ENCODE data around the gene FBXO15. TPM values are rescaled to one million over a fixed set of nuclear protein-coding genes. Genes with fewer than 3 reads are reported as not detected.

The FBXO15 gene
- total RNA-seq, 4 donors from 2014 or later = not detected

DNA sequence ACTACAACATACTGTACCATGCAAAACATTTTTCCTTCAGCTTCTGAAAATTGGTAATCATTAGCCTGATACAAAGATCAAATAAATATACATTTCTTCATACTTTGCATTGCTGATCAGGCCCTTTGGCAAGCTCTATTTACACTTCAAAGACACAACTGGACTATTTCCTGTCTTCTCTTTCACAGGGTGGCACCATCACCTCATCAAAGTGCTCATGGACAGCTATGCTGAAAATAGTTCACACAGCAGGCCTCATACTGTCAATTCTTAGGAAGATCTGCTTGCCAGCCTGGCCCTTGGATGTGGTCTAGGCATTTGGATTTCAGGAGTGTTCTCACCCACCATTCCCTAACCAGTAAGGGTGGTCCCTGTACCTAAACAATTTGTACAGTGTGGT lies 33.9 kb downstream of the FBXO15 start:
- Histone ChIP-seq H3K27ac (no peak overlapping the region), H3K4me3 (no peak overlapping the region), H3K4me1 (no peaks in the 10 kb centered on the region), H3K9me3 (no peaks in the 10 kb centered on the region), H3K36me3 (no peaks in the 10 kb centered on the region), H3K27me3 (no peaks in the 10 kb centered on the region)
- no peak for DNase-seq
- in situ Hi-C loops (cut with MboI; ENCODE audit: low sequenced_read_pairs in 4 of 4) (no loop called here), intact Hi-C loops (cut with DNase I; ENCODE audit: low total_unique reads) (no loop called here)
- TF ChIP-seq POLR2A (IDR thresholded peaks at IDR 0.05) = no peak
- TF ChIP-seq, protein P1, sequence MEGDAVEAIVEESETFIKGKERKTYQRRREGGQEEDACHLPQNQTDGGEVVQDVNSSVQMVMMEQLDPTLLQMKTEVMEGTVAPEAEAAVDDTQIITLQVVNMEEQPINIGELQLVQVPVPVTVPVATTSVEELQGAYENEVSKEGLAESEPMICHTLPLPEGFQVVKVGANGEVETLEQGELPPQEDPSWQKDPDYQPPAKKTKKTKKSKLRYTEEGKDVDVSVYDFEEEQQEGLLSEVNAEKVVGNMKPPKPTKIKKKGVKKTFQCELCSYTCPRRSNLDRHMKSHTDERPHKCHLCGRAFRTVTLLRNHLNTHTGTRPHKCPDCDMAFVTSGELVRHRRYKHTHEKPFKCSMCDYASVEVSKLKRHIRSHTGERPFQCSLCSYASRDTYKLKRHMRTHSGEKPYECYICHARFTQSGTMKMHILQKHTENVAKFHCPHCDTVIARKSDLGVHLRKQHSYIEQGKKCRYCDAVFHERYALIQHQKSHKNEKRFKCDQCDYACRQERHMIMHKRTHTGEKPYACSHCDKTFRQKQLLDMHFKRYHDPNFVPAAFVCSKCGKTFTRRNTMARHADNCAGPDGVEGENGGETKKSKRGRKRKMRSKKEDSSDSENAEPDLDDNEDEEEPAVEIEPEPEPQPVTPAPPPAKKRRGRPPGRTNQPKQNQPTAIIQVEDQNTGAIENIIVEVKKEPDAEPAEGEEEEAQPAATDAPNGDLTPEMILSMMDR (IDR thresholded peaks at IDR 0.05 in 4 of 5, conservative IDR thresholded peaks at IDR 0.05 in 1 of 5) = no peak
- no peak for ATAC-seq

DNA sequence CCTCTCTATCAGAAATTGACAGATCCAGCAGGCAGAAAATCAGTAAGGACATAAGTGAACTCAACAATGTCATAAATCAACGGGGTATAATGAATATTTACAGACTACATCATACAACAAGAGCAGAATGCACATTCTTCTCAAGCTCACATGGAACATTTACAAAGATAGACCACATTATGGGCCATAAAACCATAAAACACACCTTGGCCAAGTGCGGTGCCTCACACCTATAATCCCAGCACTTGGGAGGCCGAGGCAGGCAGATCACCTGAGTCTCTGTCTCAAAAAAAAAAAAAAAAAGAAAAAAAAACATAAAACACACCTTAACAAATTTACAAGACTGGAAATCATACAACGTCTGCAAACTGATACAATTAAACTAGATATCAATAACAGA lies 36.7 kb downstream of the FBXO15 start:
- Histone ChIP-seq H3K27ac (no peak overlapping the region), H3K27me3 (no peaks in the 10 kb centered on the region), H3K4me1 (no peaks in the 10 kb centered on the region), H3K4me3 (no peak overlapping the region), H3K9me3 (no peaks in the 10 kb centered on the region), H3K36me3 (no peaks in the 10 kb centered on the region)
- DNase-seq (no peak), ATAC-seq (no peak)
- intact Hi-C loops (cut with DNase I; ENCODE audit: low total_unique reads) (no loop called here), in situ Hi-C loops (cut with MboI; ENCODE audit: low sequenced_read_pairs in 4 of 4) (no loop called here)
- TF ChIP-seq, protein P1 (IDR thresholded peaks at IDR 0.05 in 4 of 5, conservative IDR thresholded peaks at IDR 0.05 in 1 of 5) = no peak
- no peak for TF ChIP-seq POLR2A (IDR thresholded peaks at IDR 0.05)

DNA sequence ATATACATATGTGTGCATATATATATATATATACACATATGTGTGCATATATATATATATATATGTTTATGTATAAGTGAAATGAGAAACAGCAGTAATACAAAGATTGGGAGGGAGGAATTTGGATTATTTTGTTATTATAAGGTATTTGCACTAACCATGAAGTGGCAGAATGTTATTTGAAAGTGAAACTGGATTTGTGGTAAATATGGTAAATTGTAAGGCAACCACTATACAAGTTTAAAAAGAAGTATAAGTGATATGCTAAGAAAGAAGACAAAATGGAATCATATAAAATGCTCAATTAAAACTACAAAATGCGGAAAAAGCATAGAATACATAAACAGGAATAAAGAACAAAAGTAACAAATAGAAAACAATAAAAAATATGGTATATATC lies 37.5 kb downstream of the FBXO15 start:
- no peak for TF ChIP-seq POLR2A (IDR thresholded peaks at IDR 0.05)
- TF ChIP-seq, protein P1 (IDR thresholded peaks at IDR 0.05 in 4 of 5, conservative IDR thresholded peaks at IDR 0.05 in 1 of 5) = no peak
- in situ Hi-C loops (cut with MboI; ENCODE audit: low sequenced_read_pairs in 4 of 4) (no loop called here), intact Hi-C loops (cut with DNase I; ENCODE audit: low total_unique reads) (no loop called here)
- Histone ChIP-seq H3K27ac (no peak overlapping the region), H3K4me1 (no peaks in the 10 kb centered on the region), H3K27me3 (no peaks in the 10 kb centered on the region), H3K9me3 (no peaks in the 10 kb centered on the region), H3K36me3 (no peaks in the 10 kb centered on the region), H3K4me3 (no peak overlapping the region)
- ATAC-seq (no peak), DNase-seq (no peak)

DNA sequence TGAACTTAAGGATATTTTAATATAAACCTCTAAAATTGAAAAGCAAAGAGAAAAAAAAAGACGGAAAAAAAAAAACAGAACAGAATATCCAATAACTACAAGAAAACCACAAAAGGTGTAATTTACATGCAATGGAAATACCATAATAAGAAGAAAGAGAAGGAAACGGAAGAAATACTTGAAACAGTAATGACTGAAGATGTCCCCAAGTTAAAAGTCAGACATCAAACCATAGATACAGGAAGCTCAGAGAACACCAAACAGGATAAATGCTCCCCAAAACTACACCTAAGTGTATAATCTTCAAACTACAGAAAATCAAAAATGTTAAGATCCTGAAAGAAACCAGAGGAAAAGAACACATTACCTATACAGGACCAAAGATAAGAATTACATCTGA lies 39.2 kb downstream of the FBXO15 start:
- TF ChIP-seq POLR2A (IDR thresholded peaks at IDR 0.05) = no peak
- TF ChIP-seq, protein P1 (IDR thresholded peaks at IDR 0.05 in 4 of 5, conservative IDR thresholded peaks at IDR 0.05 in 1 of 5) = no peak
- H3K27me3 ChIP-seq = no peaks in the 10 kb centered on the region
- DNase-seq (no peak), ATAC-seq (no peak)
- no peak overlapping the region for H3K4me3 ChIP-seq
- H3K27ac ChIP-seq = no peak overlapping the region
- H3K4me1 ChIP-seq = no peaks in the 10 kb centered on the region
- intact Hi-C loops (cut with DNase I; ENCODE audit: low total_unique reads) = no loop called here
- in situ Hi-C loops (cut with MboI; ENCODE audit: low sequenced_read_pairs in 4 of 4) = no loop called here
- no peaks in the 10 kb centered on the region for H3K36me3 ChIP-seq
- H3K9me3 ChIP-seq = no peaks in the 10 kb centered on the region

DNA sequence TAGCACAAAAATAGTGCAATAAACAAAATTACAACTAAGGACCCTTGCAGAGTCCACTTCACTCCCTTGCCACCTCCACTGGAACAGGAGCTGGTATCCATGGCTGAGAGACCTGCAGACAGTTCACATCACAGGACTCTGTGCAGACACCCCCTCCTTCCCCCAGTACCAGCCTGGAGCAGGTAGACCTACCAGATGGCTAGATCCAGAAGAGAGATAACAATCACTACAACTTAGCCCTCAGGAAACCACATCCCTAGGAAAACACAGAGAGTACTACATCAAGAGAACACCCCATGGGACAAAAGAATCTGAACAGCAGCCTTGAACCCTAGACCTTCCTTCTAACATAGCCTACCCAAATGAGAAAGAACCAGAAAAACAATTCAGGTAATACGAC lies 49.8 kb downstream of the FBXO15 start:
- Histone ChIP-seq H3K27ac (no peak overlapping the region), H3K36me3 (no peaks in the 10 kb centered on the region), H3K27me3 (no peaks in the 10 kb centered on the region), H3K9me3 (no peaks in the 10 kb centered on the region), H3K4me3 (no peak overlapping the region), H3K4me1 (no peaks in the 10 kb centered on the region)
- TF ChIP-seq POLR2A (IDR thresholded peaks at IDR 0.05) = no peak
- TF ChIP-seq, protein P1 (IDR thresholded peaks at IDR 0.05 in 4 of 5, conservative IDR thresholded peaks at IDR 0.05 in 1 of 5) = no peak
- in situ Hi-C loops (cut with MboI; ENCODE audit: low sequenced_read_pairs in 4 of 4) (no loop called here), intact Hi-C loops (cut with DNase I; ENCODE audit: low total_unique reads) (no loop called here)
- DNase-seq = no peak
- no peak for ATAC-seq
